ENCODE results near the gene NAV1. TPM values are rescaled to one million over a fixed set of nuclear protein-coding genes. Genes with fewer than 3 reads are reported as not detected.

NAV1 gene
- total and polyA plus RNA-seq, 9 of the 15 experiments (the other 6 are each of a cell fraction or from before 2014, with no cell fraction given): 0.91 to 16.8 (median 3.2) TPM

DNA sequence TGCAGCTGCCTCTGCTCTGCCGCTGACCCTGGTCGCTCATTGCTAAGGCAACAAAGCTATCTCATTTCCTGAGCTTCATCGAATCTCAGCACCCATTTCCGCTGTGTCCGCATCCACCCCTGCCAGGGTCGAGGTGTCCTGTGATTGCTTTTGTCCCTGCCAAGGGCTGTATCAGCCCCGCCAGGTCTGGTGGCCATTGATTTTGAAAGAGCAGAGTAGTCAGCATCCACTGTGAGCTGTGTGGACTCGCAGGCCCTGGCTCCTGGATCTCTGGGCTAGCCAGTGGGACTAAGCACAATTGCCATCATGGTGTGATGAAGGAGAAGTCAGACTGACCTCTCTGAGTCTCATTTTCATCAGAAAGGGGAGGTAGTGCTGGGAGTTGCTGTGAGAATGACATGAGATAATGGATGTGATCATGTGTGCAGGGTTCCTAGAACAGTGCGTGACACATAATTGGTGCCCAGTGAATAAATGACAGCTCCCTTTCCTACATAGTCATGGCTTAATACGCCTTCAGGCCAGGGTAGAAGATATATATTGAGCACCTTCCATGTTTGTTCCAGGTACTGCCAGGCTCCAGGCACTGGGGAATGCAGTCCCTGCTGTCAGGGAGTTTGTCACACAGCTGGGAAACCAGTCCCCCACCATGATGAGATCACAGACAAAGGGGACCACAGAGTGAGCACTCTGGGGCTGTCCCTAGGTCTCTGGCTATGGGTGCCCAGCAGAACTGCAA is 32.1 kb downstream of the NAV1 start:
- peaks cover 4% of the 10 kb centered on the region for H3K9me1 ChIP-seq (ENCODE audit: control insufficient read depth, insufficient read depth, low read length)
- no peaks in the 10 kb centered on the region; the same call in 2 of the 3 replicates for H3K79me2 ChIP-seq (ENCODE audit: control insufficient read depth, insufficient read depth, low read length)
- 36% methylated on average over 10 of the region's 10 CpGs for WGBS (ENCODE audit: insufficient coverage, low coverage, missing lambda C conversion rate)
- BruUV-seq (replicated peaks): no TSS peak
- peak in 1 of 4 experiments; percentile 67 for DNase-seq (ENCODE audit: extremely low read depth in 1 of 4, low spot score in 3 of 4)
- no peak overlapping the region for H3K4me3 ChIP-seq
- no peaks in the 10 kb centered on the region for H4K20me1 ChIP-seq (replicated peaks; ENCODE audit: control insufficient read depth, insufficient read depth, low read length)
- H3K27ac ChIP-seq (ENCODE audit: extremely low read depth, low read depth, low read length): peak overlapping the region; percentile 50; the same call in 2 of the 3 replicates
- peak overlapping the region; percentile 17; the same call in 1 of the 2 replicates for H3K4me2 ChIP-seq (ENCODE audit: insufficient read depth, low read length)
- FAIRE-seq: peak; percentile 51
- H3K36me3 ChIP-seq (ENCODE audit: control insufficient read depth, insufficient read depth, low read length): no peaks in the 10 kb centered on the region
- H2AFZ ChIP-seq (ENCODE audit: low read depth, low read length): peak overlapping the region; percentile 73
- peaks cover 63 to 92% of the 10 kb centered on the region in 2 experiments for H3K4me1 ChIP-seq (replicated peaks in 1 of 2; ENCODE audit: control insufficient read depth in 2 of 2, insufficient read depth in 2 of 2, low read length in 2 of 2)
- H3K27me3 ChIP-seq (ENCODE audit: control insufficient read depth in 2 of 2, insufficient read depth in 2 of 2, low read length in 2 of 2): no peaks in the 10 kb centered on the region
- intact Hi-C loops (cut with micrococcal nuclease): no loop called here
- H3K9me3 ChIP-seq (replicated peaks; ENCODE audit: control insufficient read depth, insufficient read depth, low read depth, low read length): no peaks in the 10 kb centered on the region
- POLR2A ChIA-PET: interaction anchor here (0.6 to 1.4 kb wide), 4 partner anchors 11 to 1187 kb away, joined by 3 to 4 read pairs (median 3); no protein-coding TSS in a partner anchor
- in situ Hi-C loops (cut with MboI): no loop called here
- peak overlapping the region; percentile 6 to 57; a peak in 2 of 4 replicates for H3K9ac ChIP-seq (ENCODE audit: insufficient read depth in 1 of 2, low read depth in 2 of 2, low read length in 2 of 2)
- peak; percentile 7; the same call in 2 of the 3 replicates for ATAC-seq
- CTCF ChIA-PET (ENCODE audit: low intra/inter-chr PET ratio): no interaction called here
- TF ChIP-seq ZKSCAN8 (CRISPR knock-in tag; IDR thresholded peaks at IDR 0.05): peak; percentile 78; the same call in 1 of the 2 replicates
- TF ChIP-seq TOE1 (IDR thresholded peaks at IDR 0.05; ENCODE audit: borderline replicate concordance): peak; percentile 33; the same call in 1 of the 2 replicates
- TF ChIP-seq TOE1 (CRISPR knock-in tag; IDR thresholded peaks at IDR 0.05; ENCODE audit: borderline replicate concordance, low read depth): no peak
- TF ChIP-seq ZNF766 (CRISPR knock-in tag; conservative IDR thresholded peaks at IDR 0.05): peak; percentile 89
- TF ChIP-seq TEAD1 (CRISPR knock-in tag; IDR thresholded peaks at IDR 0.05): peak; percentile 32 to 33; a peak in 2 of 4 replicates
- TF ChIP-seq, protein P1, sequence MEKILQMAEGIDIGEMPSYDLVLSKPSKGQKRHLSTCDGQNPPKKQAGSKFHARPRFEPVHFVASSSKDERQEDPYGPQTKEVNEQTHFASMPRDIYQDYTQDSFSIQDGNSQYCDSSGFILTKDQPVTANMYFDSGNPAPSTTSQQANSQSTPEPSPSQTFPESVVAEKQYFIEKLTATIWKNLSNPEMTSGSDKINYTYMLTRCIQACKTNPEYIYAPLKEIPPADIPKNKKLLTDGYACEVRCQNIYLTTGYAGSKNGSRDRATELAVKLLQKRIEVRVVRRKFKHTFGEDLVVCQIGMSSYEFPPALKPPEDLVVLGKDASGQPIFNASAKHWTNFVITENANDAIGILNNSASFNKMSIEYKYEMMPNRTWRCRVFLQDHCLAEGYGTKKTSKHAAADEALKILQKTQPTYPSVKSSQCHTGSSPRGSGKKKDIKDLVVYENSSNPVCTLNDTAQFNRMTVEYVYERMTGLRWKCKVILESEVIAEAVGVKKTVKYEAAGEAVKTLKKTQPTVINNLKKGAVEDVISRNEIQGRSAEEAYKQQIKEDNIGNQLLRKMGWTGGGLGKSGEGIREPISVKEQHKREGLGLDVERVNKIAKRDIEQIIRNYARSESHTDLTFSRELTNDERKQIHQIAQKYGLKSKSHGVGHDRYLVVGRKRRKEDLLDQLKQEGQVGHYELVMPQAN (IDR thresholded peaks at IDR 0.05; ENCODE audit: borderline replicate concordance): no peak
- TF ChIP-seq, protein P2, sequence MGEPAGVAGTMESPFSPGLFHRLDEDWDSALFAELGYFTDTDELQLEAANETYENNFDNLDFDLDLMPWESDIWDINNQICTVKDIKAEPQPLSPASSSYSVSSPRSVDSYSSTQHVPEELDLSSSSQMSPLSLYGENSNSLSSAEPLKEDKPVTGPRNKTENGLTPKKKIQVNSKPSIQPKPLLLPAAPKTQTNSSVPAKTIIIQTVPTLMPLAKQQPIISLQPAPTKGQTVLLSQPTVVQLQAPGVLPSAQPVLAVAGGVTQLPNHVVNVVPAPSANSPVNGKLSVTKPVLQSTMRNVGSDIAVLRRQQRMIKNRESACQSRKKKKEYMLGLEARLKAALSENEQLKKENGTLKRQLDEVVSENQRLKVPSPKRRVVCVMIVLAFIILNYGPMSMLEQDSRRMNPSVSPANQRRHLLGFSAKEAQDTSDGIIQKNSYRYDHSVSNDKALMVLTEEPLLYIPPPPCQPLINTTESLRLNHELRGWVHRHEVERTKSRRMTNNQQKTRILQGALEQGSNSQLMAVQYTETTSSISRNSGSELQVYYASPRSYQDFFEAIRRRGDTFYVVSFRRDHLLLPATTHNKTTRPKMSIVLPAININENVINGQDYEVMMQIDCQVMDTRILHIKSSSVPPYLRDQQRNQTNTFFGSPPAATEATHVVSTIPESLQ (CRISPR knock-in tag; IDR thresholded peaks at IDR 0.05): 0 out of 2 replicates have a peak, but pooled peaks have one; percentile 2
- no peak for TF ChIP-seq C11orf30 (IDR thresholded peaks at IDR 0.05; ENCODE audit: low read depth)
- TF ChIP-seq BRD9 (IDR thresholded peaks at IDR 0.05; ENCODE audit: low read depth, partially characterized antibody): peak; percentile 27
- no peak for TF ChIP-seq RFX7 (CRISPR knock-in tag; IDR thresholded peaks at IDR 0.05)
- TF ChIP-seq ZNF707 (CRISPR knock-in tag; conservative IDR thresholded peaks at IDR 0.05): no peak
- no peak for TF ChIP-seq HNRNPUL1 (IDR thresholded peaks at IDR 0.05; ENCODE audit: low read length)
- TF ChIP-seq JUND (IDR thresholded peaks at IDR 0.05; ENCODE audit: borderline replicate concordance, low read depth, low read length): peak; percentile 52; the same call in 1 of the 2 replicates
- 0 out of 3 replicates have a peak, but pooled peaks have one; percentile 33 for TF ChIP-seq JUND (tag; IDR thresholded peaks at IDR 0.05; ENCODE audit: borderline replicate concordance, low read depth, low read length)
- TF ChIP-seq SRSF7 (optimal IDR thresholded peaks at IDR 0.05; ENCODE audit: low read depth, low read length): no peak
- 0 out of 2 replicates have a peak, but pooled peaks have one; percentile 37 for TF ChIP-seq ZNF644 (tag; IDR thresholded peaks at IDR 0.05; ENCODE audit: low read depth)
- TF ChIP-seq KLF10 (CRISPR knock-in tag; IDR thresholded peaks at IDR 0.05): no peak

Data from K562 (cell line).